Measurements from ENCODE around the gene OR2A12.
"Not testable (repeated sequence)": the region's sequence is repeated elsewhere in the genome, so short reads cannot be mapped to it uniquely, and the experiment has no call there.

OR2A12 gene

GRCh38 chr7:144118341-144118740, 32.3 kb downstream of the OR2A12 start:
- DNase-seq (ENCODE audit: low read depth in 1 of 2, low spot score in 1 of 2), result no peak

- DNase-seq (ENCODE audit: low read depth in 1 of 2, low spot score in 1 of 2), result no peak
Measured at GRCh38 chr7:144122876-144123275, 36.8 kb downstream of the OR2A12 start, which contains the start of gene OR2A14. Gene OR2A14 (plus strand): TSS chr7:144123176. CDS start chr7:144129113, 5,937 bp downstream.

GRCh38 chr7:144127714-144128334, 41.7 kb downstream of the OR2A12 start:
- peak; percentile 84 to 90 for DNase-seq (ENCODE audit: low read depth in 1 of 2, low spot score in 1 of 2)

- not testable (repeated sequence) for DNase-seq (ENCODE audit: low read depth in 1 of 2, low spot score in 1 of 2)
Measured at GRCh38 chr7:144129601-144130000, 43.5 kb downstream of the OR2A12 start.

- no peak for DNase-seq (ENCODE audit: low read depth in 1 of 2, low spot score in 1 of 2)
Measured at GRCh38 chr7:144130730-144131129, 44.7 kb downstream of the OR2A12 start.

- no peak for DNase-seq (ENCODE audit: low read depth in 1 of 2, low spot score in 1 of 2)
Measured at GRCh38 chr7:144132262-144132661, 46.2 kb downstream of the OR2A12 start.

- no peak for DNase-seq (ENCODE audit: low read depth in 1 of 2, low spot score in 1 of 2)
Measured at GRCh38 chr7:144133307-144133706, 47.2 kb downstream of the OR2A12 start.

- DNase-seq (ENCODE audit: low read depth in 1 of 2, low spot score in 1 of 2), result no peak
Measured at GRCh38 chr7:144134116-144134515, 48.0 kb downstream of the OR2A12 start.

- no peak for DNase-seq (ENCODE audit: low read depth in 1 of 2, low spot score in 1 of 2)
Measured at GRCh38 chr7:144137501-144137900, 51.4 kb downstream of the OR2A12 start.

GRCh38 chr7:144142187-144142586, 56.1 kb downstream of the OR2A12 start:
- no peak for DNase-seq (ENCODE audit: low read depth in 1 of 2, low spot score in 1 of 2)

GRCh38 chr7:144144426-144144825, 58.3 kb downstream of the OR2A12 start:
- no peak for DNase-seq (ENCODE audit: low read depth in 1 of 2, low spot score in 1 of 2)

GRCh38 chr7:144148224-144148827, 62.2 kb downstream of the OR2A12 start:
- no peak for DNase-seq (ENCODE audit: low read depth in 1 of 2, low spot score in 1 of 2)

Data from activated CD4-positive, alpha-beta T cell treated with anti-CD3 and anti-CD28 coated beads, Interleukin-2, amount 50 U/mL, for 24 hours (primary cell).